Vagina (tissue), 2 donors: Measurements from ENCODE around the gene DACT2. TPM values are rescaled to one million over a fixed set of nuclear protein-coding genes. Genes with fewer than 3 reads are reported as not detected.
"Not testable (repeated sequence)": the region's sequence is repeated elsewhere in the genome, so short reads cannot be mapped to it uniquely, and the experiment has no call there.

Experiments
- DNase-seq, 2 donors: peaks; one replicate each; pipeline ENCODE4 v3.0.0-alpha.2; 2017; ENCODE audit errors: extremely low spot score in 2 of 2
- H3K27ac ChIP-seq: fragments of 200-600 bp; sonication (generic); one replicate; pipeline ENCODE4 v1.5.1; 2019
- H3K27me3 ChIP-seq: fragments of 200-600 bp; sonication (generic); one replicate; pipeline ENCODE4 v1.5.1; 2019
- H3K36me3 ChIP-seq, 2 donors: fragments of 200-600 bp; sonication (generic); one replicate each; pipeline ENCODE4 v1.5.1; 2017 to 2019
- H3K4me1 ChIP-seq: fragments of 200-600 bp; sonication (generic); one replicate; pipeline ENCODE4 v1.5.1; 2019
- H3K4me3 ChIP-seq, 2 donors: fragments of 200-600 bp; sonication (generic); 1 replicate in 1 of 2; 2 replicates in 1 of 2; pipeline ENCODE4 v1.5.1; 2016 to 2019
- H3K9me3 ChIP-seq: fragments of 200-600 bp; sonication (generic); one replicate; pipeline ENCODE4 v1.5.1; 2019
- CTCF ChIP-seq, 3 experiments: fragments of 450-650 bp in 2 of 3; fragments of 200-600 bp in 1 of 3; sonication (generic) in 1 of 3; IDR thresholded peaks; one replicate each; pipeline ENCODE4 v1.5.1; 2017 to 2019; ENCODE audit warnings: antibody characterized with exemption in 3 of 3, mild to moderate bottlenecking in 2 of 3, moderate library complexity in 2 of 3
- POLR2A ChIP-seq, 2 donors: fragments of 450-650 bp; IDR thresholded peaks; one replicate each; pipeline ENCODE4 v1.6.1; 2017; ENCODE audit warnings: antibody characterized with exemption in 2 of 2, mild to moderate bottlenecking in 2 of 2, moderate library complexity in 2 of 2
- POLR2AphosphoS5 ChIP-seq, 2 donors: sonication (generic); formaldehyde crosslinking; IDR thresholded peaks; one replicate each; pipeline ENCODE4 v1.9.0; 2017; ENCODE audit warnings: antibody characterized with exemption in 2 of 2, mild to moderate bottlenecking in 2 of 2, low read depth in 1 of 2; ENCODE audit not compliant: insufficient read depth in 1 of 2
- intact Hi-C: fragments of 100-400 bp; cut with DNase I; formaldehyde crosslinking; loops from one replicate; pipeline ENCODE4 v1.15.1; 2023
- total RNA-seq: library from RNA; depleted of rRNA; stranded (reverse); fragments of >200 nt; gene quantifications from one replicate; pipeline ENCODE4 v1.2.3, GENCODE V29; 2016

The DACT2 gene
- total RNA-seq, 1 donor from 2014 or later, result 1.5 TPM

- H3K4me1 ChIP-seq, result no peaks in the 10 kb centered on the region
- H3K9me3 ChIP-seq, result no peaks in the 10 kb centered on the region
- no peaks in the 10 kb centered on the region for H3K27me3 ChIP-seq
- TF ChIP-seq CTCF (IDR thresholded peaks at IDR 0.05), result no peak
- no peak for TF ChIP-seq POLR2A (IDR thresholded peaks at IDR 0.05)
- no peak for TF ChIP-seq POLR2AphosphoS5 (IDR thresholded peaks at IDR 0.05; ENCODE audit: insufficient read depth in 1 of 2, low read depth in 1 of 2)
- intact Hi-C loops, result no loop called here
- DNase-seq, result no peak
- no peak overlapping the region for H3K4me3 ChIP-seq
- H3K36me3 ChIP-seq, result no peaks in the 10 kb centered on the region
- H3K27ac ChIP-seq, result no peak overlapping the region
Observed at GRCh38 chr6:168288781-168289570, 30.6 kb downstream of the DACT2 start.

GRCh38 chr6:168287460-168287859 is 32.1 kb downstream of the DACT2 start:
- DNase-seq, H3K27ac ChIP-seq, intact Hi-C loops, H3K4me3 ChIP-seq, H3K9me3 ChIP-seq, H3K36me3 ChIP-seq, H3K4me1 ChIP-seq, H3K27me3 ChIP-seq: not testable (repeated sequence)

GRCh38 chr6:168286771-168287446 is 32.7 kb downstream of the DACT2 start:
- H3K9me3 ChIP-seq, intact Hi-C loops, H3K4me1 ChIP-seq, H3K4me3 ChIP-seq, DNase-seq, H3K27me3 ChIP-seq, H3K27ac ChIP-seq, H3K36me3 ChIP-seq: not testable (repeated sequence)

- H3K4me1 ChIP-seq, result no peaks in the 10 kb centered on the region
- no peaks in the 10 kb centered on the region for H3K9me3 ChIP-seq
- no peaks in the 10 kb centered on the region for H3K27me3 ChIP-seq
- intact Hi-C loops, result no loop called here
- no peak overlapping the region for H3K4me3 ChIP-seq
- no peaks in the 10 kb centered on the region for H3K36me3 ChIP-seq
- TF ChIP-seq POLR2A (IDR thresholded peaks at IDR 0.05) (no peak), CTCF (IDR thresholded peaks at IDR 0.05) (no peak), POLR2AphosphoS5 (IDR thresholded peaks at IDR 0.05; ENCODE audit: insufficient read depth in 1 of 2, low read depth in 1 of 2) (no peak)
- H3K27ac ChIP-seq, result no peak overlapping the region
- DNase-seq, result no peak
Observed at GRCh38 chr6:168286116-168286515, 33.5 kb downstream of the DACT2 start.

GRCh38 chr6:168285456-168285855 is 34.1 kb downstream of the DACT2 start:
- Histone ChIP-seq H3K9me3 (no peaks in the 10 kb centered on the region), H3K4me3 (no peak overlapping the region), H3K36me3 (no peaks in the 10 kb centered on the region), H3K27me3 (no peaks in the 10 kb centered on the region), H3K4me1 (no peaks in the 10 kb centered on the region), H3K27ac (no peak overlapping the region)
- TF ChIP-seq CTCF (IDR thresholded peaks at IDR 0.05) (no peak), POLR2AphosphoS5 (IDR thresholded peaks at IDR 0.05; ENCODE audit: insufficient read depth in 1 of 2, low read depth in 1 of 2) (no peak), POLR2A (IDR thresholded peaks at IDR 0.05) (no peak)
- intact Hi-C loops, result no loop called here
- no peak for DNase-seq

- Histone ChIP-seq H3K36me3 (no peaks in the 10 kb centered on the region), H3K27me3 (no peaks in the 10 kb centered on the region), H3K4me3 (no peak overlapping the region), H3K9me3 (no peaks in the 10 kb centered on the region), H3K27ac (no peak overlapping the region), H3K4me1 (no peaks in the 10 kb centered on the region)
- no peak for DNase-seq
- intact Hi-C loops, result no loop called here
- no peak for TF ChIP-seq POLR2A (IDR thresholded peaks at IDR 0.05)
- TF ChIP-seq CTCF (IDR thresholded peaks at IDR 0.05), result no peak
- no peak for TF ChIP-seq POLR2AphosphoS5 (IDR thresholded peaks at IDR 0.05; ENCODE audit: insufficient read depth in 1 of 2, low read depth in 1 of 2)
Observed at GRCh38 chr6:168284187-168284586, 35.4 kb downstream of the DACT2 start.
